ENCODE results near the gene RNF208. TPM values are rescaled to one million over a fixed set of nuclear protein-coding genes. Genes with fewer than 3 reads are reported as not detected.

The RNF208 gene
- total and polyA plus RNA-seq, 9 of the 15 experiments (the other 6 are each of a cell fraction or from before 2014, with no cell fraction given) = 0.15 to 6.9 (median 0.50) TPM; not detected in 2

DNA sequence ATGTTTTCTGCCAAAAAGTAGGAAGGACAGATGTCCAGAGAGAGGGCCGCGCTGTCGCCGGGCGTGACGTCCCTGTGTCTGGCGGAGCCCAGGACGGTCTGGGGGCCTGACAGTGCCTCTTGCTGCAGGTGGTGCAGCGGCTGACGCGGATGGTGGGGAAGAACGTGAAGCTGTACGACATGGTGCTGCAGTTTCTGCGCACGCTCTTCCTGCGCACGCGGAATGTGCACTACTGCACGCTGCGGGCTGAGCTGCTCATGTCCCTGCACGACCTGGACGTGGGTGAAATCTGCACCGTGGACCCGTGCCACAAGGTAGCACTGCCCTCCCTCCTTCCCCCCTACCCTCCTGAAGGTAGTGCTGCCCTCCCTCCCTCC lies 40.9 kb upstream of the RNF208 start (continued):
- TF ChIP-seq RBM15 (IDR thresholded peaks at IDR 0.05; ENCODE audit: insufficient read depth, low read length) = no peak
- TF ChIP-seq, protein P1, sequence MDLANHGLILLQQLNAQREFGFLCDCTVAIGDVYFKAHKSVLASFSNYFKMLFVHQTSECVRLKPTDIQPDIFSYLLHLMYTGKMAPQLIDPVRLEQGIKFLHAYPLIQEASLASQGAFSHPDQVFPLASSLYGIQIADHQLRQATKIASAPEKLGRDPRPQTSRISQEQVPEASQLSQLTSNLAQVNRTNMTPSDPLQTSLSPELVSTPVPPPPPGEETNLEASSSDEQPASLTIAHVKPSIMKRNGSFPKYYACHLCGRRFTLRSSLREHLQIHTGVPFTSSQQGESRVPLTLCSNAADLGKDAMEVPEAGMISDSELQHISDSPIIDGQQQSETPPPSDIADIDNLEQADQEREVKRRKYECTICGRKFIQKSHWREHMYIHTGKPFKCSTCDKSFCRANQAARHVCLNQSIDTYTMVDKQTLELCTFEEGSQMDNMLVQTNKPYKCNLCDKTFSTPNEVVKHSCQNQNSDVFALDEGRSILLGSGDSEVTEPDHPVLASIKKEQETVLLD (IDR thresholded peaks at IDR 0.05) = no peak
- TF ChIP-seq, protein P2, sequence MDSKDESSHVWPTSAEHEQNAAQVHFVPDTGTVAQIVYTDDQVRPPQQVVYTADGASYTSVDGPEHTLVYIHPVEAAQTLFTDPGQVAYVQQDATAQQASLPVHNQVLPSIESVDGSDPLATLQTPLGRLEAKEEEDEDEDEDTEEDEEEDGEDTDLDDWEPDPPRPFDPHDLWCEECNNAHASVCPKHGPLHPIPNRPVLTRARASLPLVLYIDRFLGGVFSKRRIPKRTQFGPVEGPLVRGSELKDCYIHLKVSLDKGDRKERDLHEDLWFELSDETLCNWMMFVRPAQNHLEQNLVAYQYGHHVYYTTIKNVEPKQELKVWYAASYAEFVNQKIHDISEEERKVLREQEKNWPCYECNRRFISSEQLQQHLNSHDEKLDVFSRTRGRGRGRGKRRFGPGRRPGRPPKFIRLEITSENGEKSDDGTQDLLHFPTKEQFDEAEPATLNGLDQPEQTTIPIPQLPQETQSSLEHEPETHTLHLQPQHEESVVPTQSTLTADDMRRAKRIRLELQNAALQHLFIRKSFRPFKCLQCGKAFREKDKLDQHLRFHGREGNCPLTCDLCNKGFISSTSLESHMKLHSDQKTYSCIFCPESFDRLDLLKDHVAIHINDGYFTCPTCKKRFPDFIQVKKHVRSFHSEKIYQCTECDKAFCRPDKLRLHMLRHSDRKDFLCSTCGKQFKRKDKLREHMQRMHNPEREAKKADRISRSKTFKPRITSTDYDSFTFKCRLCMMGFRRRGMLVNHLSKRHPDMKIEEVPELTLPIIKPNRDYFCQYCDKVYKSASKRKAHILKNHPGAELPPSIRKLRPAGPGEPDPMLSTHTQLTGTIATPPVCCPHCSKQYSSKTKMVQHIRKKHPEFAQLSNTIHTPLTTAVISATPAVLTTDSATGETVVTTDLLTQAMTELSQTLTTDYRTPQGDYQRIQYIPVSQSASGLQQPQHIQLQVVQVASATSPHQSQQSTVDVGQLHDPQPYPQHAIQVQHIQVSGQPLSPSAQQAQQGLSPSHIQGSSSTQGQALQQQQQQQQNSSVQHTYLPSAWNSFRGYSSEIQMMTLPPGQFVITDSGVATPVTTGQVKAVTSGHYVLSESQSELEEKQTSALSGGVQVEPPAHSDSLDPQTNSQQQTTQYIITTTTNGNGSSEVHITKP (IDR thresholded peaks at IDR 0.05; ENCODE audit: partially characterized antibody) = no peak
- TF ChIP-seq MYNN (IDR thresholded peaks at IDR 0.05) = 0 out of 2 replicates have a peak, but pooled peaks have one; percentile 26
- no peak for TF ChIP-seq MYNN (CRISPR knock-in tag; IDR thresholded peaks at IDR 0.05)
- TF ChIP-seq SIRT6 (IDR thresholded peaks at IDR 0.05; ENCODE audit: low read depth, low read length) = no peak
- TF ChIP-seq, protein P3, sequence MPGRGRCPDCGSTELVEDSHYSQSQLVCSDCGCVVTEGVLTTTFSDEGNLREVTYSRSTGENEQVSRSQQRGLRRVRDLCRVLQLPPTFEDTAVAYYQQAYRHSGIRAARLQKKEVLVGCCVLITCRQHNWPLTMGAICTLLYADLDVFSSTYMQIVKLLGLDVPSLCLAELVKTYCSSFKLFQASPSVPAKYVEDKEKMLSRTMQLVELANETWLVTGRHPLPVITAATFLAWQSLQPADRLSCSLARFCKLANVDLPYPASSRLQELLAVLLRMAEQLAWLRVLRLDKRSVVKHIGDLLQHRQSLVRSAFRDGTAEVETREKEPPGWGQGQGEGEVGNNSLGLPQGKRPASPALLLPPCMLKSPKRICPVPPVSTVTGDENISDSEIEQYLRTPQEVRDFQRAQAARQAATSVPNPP (IDR thresholded peaks at IDR 0.05; ENCODE audit: borderline replicate concordance, insufficient read depth, insufficient read length) = no peak
- TF ChIP-seq POLR2G (IDR thresholded peaks at IDR 0.05; ENCODE audit: low read depth, low read length) = peak; percentile 70

All from K562 (cell line).